NCI-H1092 (cell line): ENCODE measurements around the gene RXRA.

ENCODE experiments used
- DNase-seq: peaks from one replicate; lab custom pipeline; 2025; lab: John Stamatoyannopoulos, UW

Gene RXRA

GRCh38 chr9:134384811-134385479, 58.7 kb downstream of the RXRA start:
- DNase-seq, result no peak

- no peak for DNase-seq
Observed at GRCh38 chr9:134385915-134386314, 59.7 kb downstream of the RXRA start.

- DNase-seq, result peak; percentile 38
Observed at GRCh38 chr9:134386951-134387831, 60.9 kb downstream of the RXRA start.

- DNase-seq, result no peak
Observed at GRCh38 chr9:134388289-134388808, 62.1 kb downstream of the RXRA start.

- no peak for DNase-seq
Observed at GRCh38 chr9:134388976-134389375, 62.7 kb downstream of the RXRA start.

GRCh38 chr9:134389642-134390041, 63.4 kb downstream of the RXRA start:
- DNase-seq, result no peak

GRCh38 chr9:134390537-134390936, 64.3 kb downstream of the RXRA start:
- DNase-seq, result no peak

GRCh38 chr9:134390947-134391318, 64.7 kb downstream of the RXRA start:
- DNase-seq, result no peak

- no peak for DNase-seq
Observed at GRCh38 chr9:134391319-134392231, 65.3 kb downstream of the RXRA start.

- DNase-seq, result no peak
Observed at GRCh38 chr9:134392900-134393299, 66.6 kb downstream of the RXRA start.

- no peak for DNase-seq
Observed at GRCh38 chr9:134393582-134394280, 67.5 kb downstream of the RXRA start.

GRCh38 chr9:134395002-134395517, 68.8 kb downstream of the RXRA start:
- DNase-seq, result no peak

GRCh38 chr9:134395737-134396257, 69.5 kb downstream of the RXRA start:
- no peak for DNase-seq

GRCh38 chr9:134396258-134396742, 70.0 kb downstream of the RXRA start:
- no peak for DNase-seq

- DNase-seq, result no peak
Observed at GRCh38 chr9:134396825-134397224, 70.6 kb downstream of the RXRA start.

- DNase-seq, result no peak
Observed at GRCh38 chr9:134398756-134399155, 72.5 kb downstream of the RXRA start.

- DNase-seq, result no peak
Observed at GRCh38 chr9:134399435-134400056, 73.3 kb downstream of the RXRA start.

- DNase-seq, result no peak
Observed at GRCh38 chr9:134400283-134400682, 74.0 kb downstream of the RXRA start.

GRCh38 chr9:134401391-134401790, 75.1 kb downstream of the RXRA start:
- no peak for DNase-seq

- no peak for DNase-seq
Observed at GRCh38 chr9:134402182-134402581, 75.9 kb downstream of the RXRA start.
